HUES6 (cell line): ENCODE data around the gene CACNG3.

Experiments used
- H3K27ac ChIP-seq: 2 replicates; pipeline ENCODE4 v1.7.0; 2013; ENCODE audit warnings: low read depth, mild to moderate bottlenecking, low read length, inconsistent platforms
- H3K27me3 ChIP-seq: 2 replicates; pipeline ENCODE4 v1.6.1; 2013; ENCODE audit warnings: low read length; ENCODE audit not compliant: control insufficient read depth, insufficient read depth
- H3K36me3 ChIP-seq: 2 replicates; pipeline ENCODE4 v1.6.1; 2013; ENCODE audit warnings: low read length; ENCODE audit not compliant: control insufficient read depth, insufficient read depth
- H3K4me1 ChIP-seq: 2 replicates; pipeline ENCODE4 v1.6.1; 2013; ENCODE audit warnings: low read length; ENCODE audit not compliant: control insufficient read depth, insufficient read depth
- H3K4me3 ChIP-seq: 2 replicates; pipeline ENCODE4 v1.5.1; 2013; ENCODE audit warnings: low read depth, low read length
- H3K9ac ChIP-seq: one replicate; pipeline ENCODE4 v1.6.1; 2013; ENCODE audit warnings: mild to moderate bottlenecking, low read length
- H3K9me3 ChIP-seq: 2 replicates; pipeline ENCODE4 v1.6.1; 2013; ENCODE audit warnings: low read depth, low read length; ENCODE audit not compliant: control insufficient read depth, insufficient read depth

CACNG3 gene

GRCh38 chr16:24353622-24354021 lies 97.5 kb downstream of the CACNG3 start:
- Histone ChIP-seq H3K4me3 (no peak overlapping the region), H3K9ac (no peak overlapping the region), H3K36me3 (no peaks in the 10 kb centered on the region), H3K9me3 (peaks cover 3% of the 10 kb centered on the region; the same call in 1 of the 2 replicates), H3K27me3 (no peaks in the 10 kb centered on the region; the same call in 1 of the 2 replicates), H3K27ac (no peak overlapping the region), H3K4me1 (peaks cover 20% of the 10 kb centered on the region)

GRCh38 chr16:24357511-24357910 lies 101.4 kb downstream of the CACNG3 start:
- peaks cover 4% of the 10 kb centered on the region; the same call in 1 of the 2 replicates for H3K27me3 ChIP-seq
- no peak overlapping the region for H3K4me3 ChIP-seq
- H3K36me3 ChIP-seq, result no peaks in the 10 kb centered on the region
- H3K9ac ChIP-seq, result no peak overlapping the region
- peaks cover 6% of the 10 kb centered on the region; the same call in 1 of the 2 replicates for H3K4me1 ChIP-seq
- H3K27ac ChIP-seq, result no peak overlapping the region
- peaks cover 3% of the 10 kb centered on the region; the same call in 1 of the 2 replicates for H3K9me3 ChIP-seq

- Histone ChIP-seq H3K36me3 (no peaks in the 10 kb centered on the region), H3K4me1 (peaks cover 6% of the 10 kb centered on the region; the same call in 1 of the 2 replicates), H3K9ac (no peak overlapping the region), H3K27me3 (peaks cover 4% of the 10 kb centered on the region; the same call in 1 of the 2 replicates), H3K27ac (no peak overlapping the region), H3K4me3 (no peak overlapping the region), H3K9me3 (peaks cover 3% of the 10 kb centered on the region; the same call in 1 of the 2 replicates)
These were observed 102.0 kb downstream of the CACNG3 start for GRCh38 chr16:24358117-24358516.

- Histone ChIP-seq H3K27ac (no peak overlapping the region), H3K9me3 (peaks cover 3% of the 10 kb centered on the region; the same call in 1 of the 2 replicates), H3K4me1 (peaks cover 4% of the 10 kb centered on the region; the same call in 1 of the 2 replicates), H3K36me3 (no peaks in the 10 kb centered on the region), H3K27me3 (peaks cover 4% of the 10 kb centered on the region; the same call in 1 of the 2 replicates), H3K4me3 (no peak overlapping the region), H3K9ac (no peak overlapping the region)
These were observed 103.4 kb downstream of the CACNG3 start for GRCh38 chr16:24359490-24359889.

GRCh38 chr16:24360936-24361335 lies 104.8 kb downstream of the CACNG3 start:
- H3K36me3 ChIP-seq, result no peaks in the 10 kb centered on the region
- no peak overlapping the region for H3K4me3 ChIP-seq
- H3K27ac ChIP-seq, result no peak overlapping the region
- H3K27me3 ChIP-seq, result peaks cover 4% of the 10 kb centered on the region; the same call in 1 of the 2 replicates
- no peak overlapping the region for H3K9ac ChIP-seq
- peaks cover 3% of the 10 kb centered on the region; the same call in 1 of the 2 replicates for H3K9me3 ChIP-seq
- peaks cover 4% of the 10 kb centered on the region; the same call in 1 of the 2 replicates for H3K4me1 ChIP-seq

GRCh38 chr16:24364596-24364995 lies 108.5 kb downstream of the CACNG3 start:
- H3K4me3 ChIP-seq, result no peak overlapping the region
- H3K9me3 ChIP-seq, result no peaks in the 10 kb centered on the region
- H3K36me3 ChIP-seq, result no peaks in the 10 kb centered on the region
- H3K27me3 ChIP-seq, result peaks cover 4% of the 10 kb centered on the region; the same call in 1 of the 2 replicates
- no peak overlapping the region for H3K9ac ChIP-seq
- no peaks in the 10 kb centered on the region for H3K4me1 ChIP-seq
- no peak overlapping the region for H3K27ac ChIP-seq

- no peaks in the 10 kb centered on the region for H3K27me3 ChIP-seq
- no peaks in the 10 kb centered on the region; the same call in 1 of the 2 replicates for H3K9me3 ChIP-seq
- no peak overlapping the region for H3K9ac ChIP-seq
- no peak overlapping the region for H3K27ac ChIP-seq
- no peaks in the 10 kb centered on the region for H3K4me1 ChIP-seq
- H3K4me3 ChIP-seq, result no peak overlapping the region
- H3K36me3 ChIP-seq, result no peaks in the 10 kb centered on the region
These were observed 111.1 kb downstream of the CACNG3 start for GRCh38 chr16:24367186-24367710.

GRCh38 chr16:24372824-24373223 lies 116.7 kb downstream of the CACNG3 start:
- peaks cover 6% of the 10 kb centered on the region for H3K9me3 ChIP-seq
- no peaks in the 10 kb centered on the region for H3K27me3 ChIP-seq
- no peak overlapping the region for H3K27ac ChIP-seq
- no peak overlapping the region for H3K9ac ChIP-seq
- H3K36me3 ChIP-seq, result no peaks in the 10 kb centered on the region
- no peaks in the 10 kb centered on the region for H3K4me1 ChIP-seq
- H3K4me3 ChIP-seq, result no peak overlapping the region

- Histone ChIP-seq H3K27ac (no peak overlapping the region), H3K27me3 (no peaks in the 10 kb centered on the region), H3K36me3 (no peaks in the 10 kb centered on the region), H3K4me3 (no peak overlapping the region), H3K9me3 (peaks cover 51% of the 10 kb centered on the region), H3K4me1 (peaks cover 10% of the 10 kb centered on the region), H3K9ac (no peak overlapping the region)
These were observed 122.9 kb downstream of the CACNG3 start for GRCh38 chr16:24378999-24379398.

- Histone ChIP-seq H3K27me3 (no peaks in the 10 kb centered on the region), H3K9ac (no peak overlapping the region), H3K4me3 (no peak overlapping the region), H3K4me1 (peaks cover 13% of the 10 kb centered on the region), H3K27ac (no peak overlapping the region), H3K36me3 (no peaks in the 10 kb centered on the region), H3K9me3 (peaks cover 51% of the 10 kb centered on the region)
These were observed 125.5 kb downstream of the CACNG3 start for GRCh38 chr16:24381470-24382118.

GRCh38 chr16:24382762-24383407 lies 126.8 kb downstream of the CACNG3 start:
- Histone ChIP-seq H3K9ac (no peak overlapping the region), H3K27ac (no peak overlapping the region), H3K36me3 (no peaks in the 10 kb centered on the region), H3K4me3 (no peak overlapping the region), H3K9me3 (peaks cover 48% of the 10 kb centered on the region), H3K4me1 (peaks cover 13% of the 10 kb centered on the region), H3K27me3 (no peaks in the 10 kb centered on the region)
